GM23338 (cell line): Measurements from ENCODE around the gene SSU72. TPM values are rescaled to one million over a fixed set of nuclear protein-coding genes. Genes with fewer than 3 reads are reported as not detected.

ENCODE experiments used
- ATAC-seq: fragments of 200-7000 bp; cut with Tn5 transposase; 3 replicates; pipeline ENCODE4 v1.9.1; 2020
- DNase-seq: peaks from one replicate; pipeline ENCODE4 v3.0.0-alpha.2; 2015; ENCODE audit warnings: low spot score
- H2AFZ ChIP-seq: fragments of 200-600 bp; sonication (generic); 2 replicates; pipeline ENCODE4 v1.8.0; 2016; ENCODE audit warnings: antibody characterized with exemption, mild to moderate bottlenecking, moderate library complexity
- H3F3A ChIP-seq: fragments of 200-600 bp; sonication (generic); replicated peaks from 2 replicates; pipeline ENCODE4 v1.8.0; 2017; ENCODE audit warnings: antibody characterized with exemption, mixed run types, low read depth
- H3K27ac ChIP-seq: fragments of 200-600 bp; sonication (generic); 2 replicates; pipeline ENCODE4 v1.6.1; 2016; ENCODE audit warnings: low read depth
- H3K27me3 ChIP-seq: fragments of 200-600 bp; sonication (generic); 2 replicates; pipeline ENCODE4 v1.8.0; 2016; ENCODE audit warnings: mild to moderate bottlenecking, mixed run types, moderate library complexity; ENCODE audit not compliant: insufficient read depth
- H3K36me3 ChIP-seq: fragments of 200-600 bp; sonication (generic); 2 replicates; pipeline ENCODE4 v1.8.0; 2016; ENCODE audit warnings: mild to moderate bottlenecking; ENCODE audit not compliant: insufficient read depth
- H3K4me1 ChIP-seq: fragments of 200-600 bp; sonication (generic); 2 replicates; pipeline ENCODE4 v1.8.0; 2016; ENCODE audit warnings: mild to moderate bottlenecking, moderate library complexity; ENCODE audit not compliant: insufficient read depth
- H3K4me2 ChIP-seq: fragments of 200-600 bp; sonication (generic); 2 replicates; pipeline ENCODE4 v1.7.1; 2017; ENCODE audit warnings: mixed run types
- H3K4me3 ChIP-seq: fragments of 200-600 bp; sonication (generic); 2 replicates; pipeline ENCODE4 v1.6.1; 2016; ENCODE audit warnings: mixed run types
- H3K79me2 ChIP-seq: fragments of 200-600 bp; sonication (generic); replicated peaks from 2 replicates; pipeline ENCODE4 v1.8.0; 2017; ENCODE audit warnings: mild to moderate bottlenecking; ENCODE audit not compliant: insufficient read depth
- H3K9me2 ChIP-seq: fragments of 200-600 bp; sonication (generic); 2 replicates; pipeline ENCODE4 v1.8.0; 2017; ENCODE audit not compliant: insufficient read depth
- H4K20me1 ChIP-seq: fragments of 200-600 bp; sonication (generic); replicated peaks from 2 replicates; pipeline ENCODE4 v1.8.0; 2017; ENCODE audit warnings: mild to moderate bottlenecking; ENCODE audit not compliant: insufficient read depth
- H3K27ac Mint-ChIP-seq: 2 replicates; pipeline ENCODE4 v1.8.0; 2020; ENCODE audit warnings: inconsistent platforms, mild to moderate bottlenecking, moderate library complexity, mixed read lengths
- H3K27me3 Mint-ChIP-seq: 3 replicates; pipeline ENCODE4 v1.8.0; 2022; ENCODE audit warnings: low read depth, mild to moderate bottlenecking, moderate library complexity, mixed read lengths, inconsistent platforms; ENCODE audit not compliant: insufficient read depth, poor library complexity
- H3K36me3 Mint-ChIP-seq: 3 replicates; pipeline ENCODE4 v1.8.0; 2021; ENCODE audit warnings: low read depth, mild to moderate bottlenecking, inconsistent platforms, moderate library complexity, mixed read lengths
- H3K4me1 Mint-ChIP-seq: 3 replicates; pipeline ENCODE4 v1.8.0; 2020; ENCODE audit warnings: mild to moderate bottlenecking, inconsistent platforms, mixed read lengths
- H3K4me3 Mint-ChIP-seq: 3 replicates; pipeline ENCODE4 v1.8.0; 2021; ENCODE audit warnings: moderate library complexity, mild to moderate bottlenecking, inconsistent platforms, mixed read lengths
- H3K9me3 Mint-ChIP-seq: 3 replicates; pipeline ENCODE4 v1.8.0; 2020; ENCODE audit warnings: moderate library complexity, mild to moderate bottlenecking, inconsistent platforms, mixed read lengths
- CREB1 ChIP-seq: fragments of 250-450 bp; sonication (Bioruptor Pico); IDR thresholded peaks from 2 replicates; pipeline ENCODE4 v1.5.0; 2020; ENCODE audit warnings: low read depth, mild to moderate bottlenecking, moderate library complexity
- JUNB ChIP-seq: IDR thresholded peaks from one replicate; pipeline ENCODE4 v1.6.1; 2016; ENCODE audit warnings: antibody characterized with exemption; ENCODE audit not compliant: unreplicated experiment
- NANOG ChIP-seq: IDR thresholded peaks from 2 replicates; pipeline ENCODE4 v1.6.1; 2016; ENCODE audit warnings: antibody characterized with exemption, borderline replicate concordance
- POLR2AphosphoS5 ChIP-seq: IDR thresholded peaks from 2 replicates; pipeline ENCODE4 v1.6.1; 2016; ENCODE audit warnings: antibody characterized with exemption, low read depth
- STAT1 ChIP-seq: IDR thresholded peaks from one replicate; pipeline ENCODE4 v1.6.1; 2016; ENCODE audit warnings: antibody characterized with exemption; ENCODE audit not compliant: unreplicated experiment
- ZNF114 ChIP-seq: fragments of 250-450 bp; sonication (Bioruptor Pico); IDR thresholded peaks from 2 replicates; pipeline ENCODE4 v1.5.0; 2020; ENCODE audit warnings: mild to moderate bottlenecking, moderate library complexity
- polyA plus RNA-seq: library from polyadenylated mRNA; unstranded; fragments of >200 nt; fragmentation: Nextera tagmentation; extraction: Ambion mirVana; gene quantifications from 2 replicates; pipeline ENCODE4 v1.2.1, GENCODE V29; 2016
- total RNA-seq: library from RNA; depleted of rRNA; stranded (reverse); fragments of >200 nt; shearing (Covaris generic); gene quantifications from 2 replicates; pipeline ENCODE4 v1.2.3, GENCODE V29; 2014
- TF ChIP-seq, protein P1 (sequence below): IDR thresholded peaks from 2 replicates; pipeline ENCODE4 v1.6.1; 2016; ENCODE audit warnings: antibody characterized with exemption
- TF ChIP-seq, protein P2 (sequence below): fragments of 250-450 bp; sonication (Bioruptor Pico); IDR thresholded peaks from 2 replicates; pipeline ENCODE4 v1.5.0; 2020; ENCODE audit warnings: mild to moderate bottlenecking, moderate library complexity
- TF ChIP-seq, protein P3 (sequence below), 2 experiments: fragments of 200-600 bp in 1 of 2; sonication (generic) in 1 of 2; conservative IDR thresholded peaks; 2 replicates each; pipeline versions ENCODE4 v1.5.1 to v1.6.1; 2016 to 2017; ENCODE audit warnings: antibody characterized with exemption in 2 of 2, low read depth in 2 of 2, mild to moderate bottlenecking in 2 of 2, moderate library complexity in 1 of 2

The SSU72 gene
- total and polyA plus RNA-seq, 2 experiments from 2014 or later = 148 to 248 TPM

DNA sequence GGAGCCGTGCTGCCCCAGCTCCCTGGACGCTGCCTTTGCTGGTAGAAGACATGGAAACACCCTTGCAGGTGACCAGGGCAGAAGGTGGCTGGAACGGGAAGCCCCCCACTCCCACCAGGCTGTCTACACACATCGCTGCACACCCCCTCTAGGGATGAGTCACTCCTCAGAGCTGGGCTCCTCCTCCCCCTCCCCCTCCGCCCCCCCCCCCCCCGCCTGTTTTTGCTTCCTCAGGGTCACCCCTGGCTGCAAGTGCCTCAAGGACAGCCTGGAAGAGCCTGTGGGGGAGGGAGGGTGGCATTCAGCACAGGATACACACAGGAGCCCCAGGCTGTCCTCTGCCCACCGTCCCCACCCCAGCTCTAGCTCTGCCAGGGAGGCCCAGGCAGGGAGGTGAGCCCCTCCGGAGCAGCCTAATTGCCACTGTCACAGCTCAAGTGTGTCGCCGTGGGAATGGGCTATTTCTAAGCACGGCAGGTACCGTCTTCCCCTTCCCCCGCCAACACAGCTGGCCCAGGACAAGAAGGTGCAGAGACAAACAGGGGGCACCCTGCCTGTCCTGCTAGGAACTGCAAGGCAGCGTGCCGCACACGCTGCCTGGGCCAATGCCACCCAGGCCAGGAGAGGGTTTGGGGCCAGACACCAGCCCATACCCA, 22.7 kb upstream of the SSU72 start:
- no peak overlapping the region for H3K4me3 ChIP-seq
- DNase-seq = peak; percentile 76

DNA sequence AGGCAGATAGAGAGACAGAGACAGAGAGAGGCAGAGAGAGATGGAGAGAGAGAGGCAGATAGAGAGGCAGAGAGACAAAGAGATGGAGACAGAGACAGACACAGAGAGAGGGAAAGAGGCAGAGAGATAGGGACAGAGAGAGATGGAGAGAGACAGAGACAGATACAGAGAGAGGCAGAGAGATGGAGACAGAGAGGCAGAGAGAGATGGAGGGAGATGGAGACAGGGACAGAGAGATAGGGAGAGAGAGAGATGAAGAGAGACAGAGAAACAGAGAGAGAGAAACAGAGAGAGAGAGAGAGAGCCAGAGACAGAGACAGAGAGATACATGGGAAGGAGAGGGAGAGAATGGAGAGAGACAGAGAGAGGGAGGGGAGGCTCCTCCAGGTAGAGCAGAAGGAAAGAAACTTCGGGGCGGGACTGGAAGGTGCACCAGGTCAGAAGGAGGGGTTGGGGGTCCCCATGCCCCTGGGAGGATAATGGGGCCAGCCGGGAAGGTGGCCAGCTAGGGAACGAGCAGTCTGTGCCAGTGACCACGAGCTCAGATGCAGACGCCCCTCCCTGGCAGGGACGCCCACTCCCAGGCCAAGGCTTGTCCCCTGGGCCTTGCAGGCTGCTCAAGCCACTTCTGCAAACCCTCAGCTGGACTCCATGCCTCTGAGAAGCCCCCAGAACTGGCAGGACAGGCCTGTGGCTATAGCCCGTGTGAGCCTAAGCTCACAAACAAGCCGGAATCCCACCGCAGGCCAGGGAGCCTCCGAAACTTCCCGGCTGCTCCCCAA, 22.0 kb upstream of the SSU72 start:
- H3K4me1 ChIP-seq = no peaks in the 10 kb centered on the region; the same call in 1 of the 2 replicates
- Mint-ChIP-seq H3K27ac (no peak overlapping the region), H3K9me3 (no peaks in the 10 kb centered on the region), H3K27me3 (peaks cover 29% of the 10 kb centered on the region), H3K4me3 (no peak overlapping the region), H3K4me1 (peaks cover 11% of the 10 kb centered on the region), H3K36me3 (no peaks in the 10 kb centered on the region)
- H3K36me3 ChIP-seq = no peaks in the 10 kb centered on the region
- H4K20me1 ChIP-seq = no peaks in the 10 kb centered on the region
- peaks cover 5% of the 10 kb centered on the region; the same call in 1 of the 2 replicates for H3F3A ChIP-seq
- no peak overlapping the region for H3K27ac ChIP-seq
- H3K79me2 ChIP-seq = no peaks in the 10 kb centered on the region
- H3K9me2 ChIP-seq = no peaks in the 10 kb centered on the region
- DNase-seq (no peak), ATAC-seq (no peak)
- H3K27me3 ChIP-seq = peaks cover 32% of the 10 kb centered on the region
- H3K4me3 ChIP-seq = no peak overlapping the region
- H3K4me2 ChIP-seq = no peak overlapping the region; the same call in 1 of the 2 replicates
- H2AFZ ChIP-seq = no peak overlapping the region
- TF ChIP-seq POLR2AphosphoS5 (no peak), JUNB (no peak), CREB1 (CRISPR knock-in tag) (no peak), NANOG (no peak)
- TF ChIP-seq, protein P1, sequence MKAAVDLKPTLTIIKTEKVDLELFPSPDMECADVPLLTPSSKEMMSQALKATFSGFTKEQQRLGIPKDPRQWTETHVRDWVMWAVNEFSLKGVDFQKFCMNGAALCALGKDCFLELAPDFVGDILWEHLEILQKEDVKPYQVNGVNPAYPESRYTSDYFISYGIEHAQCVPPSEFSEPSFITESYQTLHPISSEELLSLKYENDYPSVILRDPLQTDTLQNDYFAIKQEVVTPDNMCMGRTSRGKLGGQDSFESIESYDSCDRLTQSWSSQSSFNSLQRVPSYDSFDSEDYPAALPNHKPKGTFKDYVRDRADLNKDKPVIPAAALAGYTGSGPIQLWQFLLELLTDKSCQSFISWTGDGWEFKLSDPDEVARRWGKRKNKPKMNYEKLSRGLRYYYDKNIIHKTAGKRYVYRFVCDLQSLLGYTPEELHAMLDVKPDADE = no peak
- TF ChIP-seq, protein P2, sequence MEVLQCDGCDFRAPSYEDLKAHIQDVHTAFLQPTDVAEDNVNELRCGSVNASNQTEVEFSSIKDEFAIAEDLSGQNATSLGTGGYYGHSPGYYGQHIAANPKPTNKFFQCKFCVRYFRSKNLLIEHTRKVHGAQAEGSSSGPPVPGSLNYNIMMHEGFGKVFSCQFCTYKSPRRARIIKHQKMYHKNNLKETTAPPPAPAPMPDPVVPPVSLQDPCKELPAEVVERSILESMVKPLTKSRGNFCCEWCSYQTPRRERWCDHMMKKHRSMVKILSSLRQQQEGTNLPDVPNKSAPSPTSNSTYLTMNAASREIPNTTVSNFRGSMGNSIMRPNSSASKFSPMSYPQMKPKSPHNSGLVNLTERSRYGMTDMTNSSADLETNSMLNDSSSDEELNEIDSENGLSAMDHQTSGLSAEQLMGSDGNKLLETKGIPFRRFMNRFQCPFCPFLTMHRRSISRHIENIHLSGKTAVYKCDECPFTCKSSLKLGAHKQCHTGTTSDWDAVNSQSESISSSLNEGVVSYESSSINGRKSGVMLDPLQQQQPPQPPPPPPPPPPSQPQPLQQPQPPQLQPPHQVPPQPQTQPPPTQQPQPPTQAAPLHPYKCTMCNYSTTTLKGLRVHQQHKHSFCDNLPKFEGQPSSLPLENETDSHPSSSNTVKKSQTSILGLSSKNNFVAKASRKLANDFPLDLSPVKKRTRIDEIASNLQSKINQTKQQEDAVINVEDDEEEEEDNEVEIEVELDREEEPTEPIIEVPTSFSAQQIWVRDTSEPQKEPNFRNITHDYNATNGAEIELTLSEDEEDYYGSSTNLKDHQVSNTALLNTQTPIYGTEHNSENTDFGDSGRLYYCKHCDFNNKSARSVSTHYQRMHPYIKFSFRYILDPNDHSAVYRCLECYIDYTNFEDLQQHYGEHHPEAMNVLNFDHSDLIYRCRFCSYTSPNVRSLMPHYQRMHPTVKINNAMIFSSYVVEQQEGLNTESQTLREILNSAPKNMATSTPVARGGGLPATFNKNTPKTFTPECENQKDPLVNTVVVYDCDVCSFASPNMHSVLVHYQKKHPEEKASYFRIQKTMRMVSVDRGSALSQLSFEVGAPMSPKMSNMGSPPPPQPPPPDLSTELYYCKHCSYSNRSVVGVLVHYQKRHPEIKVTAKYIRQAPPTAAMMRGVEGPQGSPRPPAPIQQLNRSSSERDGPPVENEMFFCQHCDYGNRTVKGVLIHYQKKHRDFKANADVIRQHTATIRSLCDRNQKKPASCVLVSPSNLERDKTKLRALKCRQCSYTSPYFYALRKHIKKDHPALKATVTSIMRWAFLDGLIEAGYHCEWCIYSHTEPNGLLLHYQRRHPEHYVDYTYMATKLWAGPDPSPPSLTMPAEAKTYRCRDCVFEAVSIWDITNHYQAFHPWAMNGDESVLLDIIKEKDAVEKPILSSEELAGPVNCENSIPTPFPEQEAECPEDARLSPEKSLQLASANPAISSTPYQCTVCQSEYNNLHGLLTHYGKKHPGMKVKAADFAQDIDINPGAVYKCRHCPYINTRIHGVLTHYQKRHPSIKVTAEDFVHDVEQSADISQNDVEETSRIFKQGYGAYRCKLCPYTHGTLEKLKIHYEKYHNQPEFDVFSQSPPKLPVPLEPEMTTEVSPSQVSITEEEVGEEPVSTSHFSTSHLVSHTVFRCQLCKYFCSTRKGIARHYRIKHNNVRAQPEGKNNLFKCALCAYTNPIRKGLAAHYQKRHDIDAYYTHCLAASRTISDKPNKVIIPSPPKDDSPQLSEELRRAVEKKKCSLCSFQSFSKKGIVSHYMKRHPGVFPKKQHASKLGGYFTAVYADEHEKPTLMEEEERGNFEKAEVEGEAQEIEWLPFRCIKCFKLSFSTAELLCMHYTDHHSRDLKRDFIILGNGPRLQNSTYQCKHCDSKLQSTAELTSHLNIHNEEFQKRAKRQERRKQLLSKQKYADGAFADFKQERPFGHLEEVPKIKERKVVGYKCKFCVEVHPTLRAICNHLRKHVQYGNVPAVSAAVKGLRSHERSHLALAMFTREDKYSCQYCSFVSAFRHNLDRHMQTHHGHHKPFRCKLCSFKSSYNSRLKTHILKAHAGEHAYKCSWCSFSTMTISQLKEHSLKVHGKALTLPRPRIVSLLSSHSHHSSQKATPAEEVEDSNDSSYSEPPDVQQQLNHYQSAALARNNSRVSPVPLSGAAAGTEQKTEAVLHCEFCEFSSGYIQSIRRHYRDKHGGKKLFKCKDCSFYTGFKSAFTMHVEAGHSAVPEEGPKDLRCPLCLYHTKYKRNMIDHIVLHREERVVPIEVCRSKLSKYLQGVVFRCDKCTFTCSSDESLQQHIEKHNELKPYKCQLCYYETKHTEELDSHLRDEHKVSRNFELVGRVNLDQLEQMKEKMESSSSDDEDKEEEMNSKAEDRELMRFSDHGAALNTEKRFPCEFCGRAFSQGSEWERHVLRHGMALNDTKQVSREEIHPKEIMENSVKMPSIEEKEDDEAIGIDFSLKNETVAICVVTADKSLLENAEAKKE (CRISPR knock-in tag) = no peak

More for the DNA sequence above, 22.7 kb upstream of the SSU72 start:
- no peaks in the 10 kb centered on the region for H3K36me3 ChIP-seq
- peak; percentile 73 for ATAC-seq
- no peaks in the 10 kb centered on the region for H3K9me2 ChIP-seq
- H3K4me2 ChIP-seq = no peak overlapping the region; the same call in 1 of the 2 replicates
- no peak overlapping the region for H3K27ac ChIP-seq
- Mint-ChIP-seq H3K4me1 (peaks cover 11% of the 10 kb centered on the region), H3K27ac (no peak overlapping the region), H3K4me3 (peak overlapping the region; percentile 40; the same call in 2 of the 3 replicates), H3K36me3 (no peaks in the 10 kb centered on the region), H3K27me3 (peaks cover 34% of the 10 kb centered on the region), H3K9me3 (no peaks in the 10 kb centered on the region)
- H4K20me1 ChIP-seq = no peaks in the 10 kb centered on the region
- peaks cover 34% of the 10 kb centered on the region for H3K27me3 ChIP-seq
- H3F3A ChIP-seq = peaks cover 5% of the 10 kb centered on the region; the same call in 1 of the 2 replicates
- H3K4me1 ChIP-seq = no peaks in the 10 kb centered on the region; the same call in 1 of the 2 replicates
- no peaks in the 10 kb centered on the region for H3K79me2 ChIP-seq
- no peak overlapping the region for H2AFZ ChIP-seq
- no peak for TF ChIP-seq NANOG
- no peak for TF ChIP-seq ZNF114 (CRISPR knock-in tag)
- no peak for TF ChIP-seq STAT1
- TF ChIP-seq, protein P3, sequence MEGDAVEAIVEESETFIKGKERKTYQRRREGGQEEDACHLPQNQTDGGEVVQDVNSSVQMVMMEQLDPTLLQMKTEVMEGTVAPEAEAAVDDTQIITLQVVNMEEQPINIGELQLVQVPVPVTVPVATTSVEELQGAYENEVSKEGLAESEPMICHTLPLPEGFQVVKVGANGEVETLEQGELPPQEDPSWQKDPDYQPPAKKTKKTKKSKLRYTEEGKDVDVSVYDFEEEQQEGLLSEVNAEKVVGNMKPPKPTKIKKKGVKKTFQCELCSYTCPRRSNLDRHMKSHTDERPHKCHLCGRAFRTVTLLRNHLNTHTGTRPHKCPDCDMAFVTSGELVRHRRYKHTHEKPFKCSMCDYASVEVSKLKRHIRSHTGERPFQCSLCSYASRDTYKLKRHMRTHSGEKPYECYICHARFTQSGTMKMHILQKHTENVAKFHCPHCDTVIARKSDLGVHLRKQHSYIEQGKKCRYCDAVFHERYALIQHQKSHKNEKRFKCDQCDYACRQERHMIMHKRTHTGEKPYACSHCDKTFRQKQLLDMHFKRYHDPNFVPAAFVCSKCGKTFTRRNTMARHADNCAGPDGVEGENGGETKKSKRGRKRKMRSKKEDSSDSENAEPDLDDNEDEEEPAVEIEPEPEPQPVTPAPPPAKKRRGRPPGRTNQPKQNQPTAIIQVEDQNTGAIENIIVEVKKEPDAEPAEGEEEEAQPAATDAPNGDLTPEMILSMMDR (conservative IDR thresholded peaks at IDR 0.05; ENCODE audit: low read depth in 2 of 2) = peak; percentile 46 to 50
